ENCODE results near the gene CRHBP. TPM values are rescaled to one million over a fixed set of nuclear protein-coding genes. Genes with fewer than 3 reads are reported as not detected.

The CRHBP gene
- total RNA-seq, 2 experiments from 2014 or later = 0.20 TPM; not detected in 1

- Mint-ChIP-seq H3K27ac (no peak overlapping the region), H3K4me3 (no peak overlapping the region), H3K36me3 (peaks cover 3% of the 10 kb centered on the region), H3K4me1 (peaks cover 15% of the 10 kb centered on the region), H3K27me3 (peaks cover 22% of the 10 kb centered on the region), H3K9me3 (peaks cover 9% of the 10 kb centered on the region)
- no peak for DNase-seq
- POLR2A ChIA-PET = no interaction called here
- ATAC-seq (ENCODE audit: low read depth) = no peak
Observed at GRCh38 chr5:77011498-77011897, 58.7 kb downstream of the CRHBP start.

- Mint-ChIP-seq H3K27me3 (peaks cover 17% of the 10 kb centered on the region), H3K36me3 (peaks cover 3% of the 10 kb centered on the region), H3K27ac (peak overlapping the region; percentile 4), H3K9me3 (peaks cover 9% of the 10 kb centered on the region), H3K4me1 (peaks cover 15% of the 10 kb centered on the region), H3K4me3 (peak overlapping the region; percentile 17)
- ATAC-seq (ENCODE audit: low read depth) (peak; percentile 80), DNase-seq (no peak)
- POLR2A ChIA-PET = interaction anchor here (0.6 to 1.4 kb wide), 2 partner anchors 17 to 19 kb away, joined by 3 to 4 read pairs; partner anchors contain the start of gene AGGF1
Observed at GRCh38 chr5:77012601-77013000, 59.8 kb downstream of the CRHBP start.

DNA sequence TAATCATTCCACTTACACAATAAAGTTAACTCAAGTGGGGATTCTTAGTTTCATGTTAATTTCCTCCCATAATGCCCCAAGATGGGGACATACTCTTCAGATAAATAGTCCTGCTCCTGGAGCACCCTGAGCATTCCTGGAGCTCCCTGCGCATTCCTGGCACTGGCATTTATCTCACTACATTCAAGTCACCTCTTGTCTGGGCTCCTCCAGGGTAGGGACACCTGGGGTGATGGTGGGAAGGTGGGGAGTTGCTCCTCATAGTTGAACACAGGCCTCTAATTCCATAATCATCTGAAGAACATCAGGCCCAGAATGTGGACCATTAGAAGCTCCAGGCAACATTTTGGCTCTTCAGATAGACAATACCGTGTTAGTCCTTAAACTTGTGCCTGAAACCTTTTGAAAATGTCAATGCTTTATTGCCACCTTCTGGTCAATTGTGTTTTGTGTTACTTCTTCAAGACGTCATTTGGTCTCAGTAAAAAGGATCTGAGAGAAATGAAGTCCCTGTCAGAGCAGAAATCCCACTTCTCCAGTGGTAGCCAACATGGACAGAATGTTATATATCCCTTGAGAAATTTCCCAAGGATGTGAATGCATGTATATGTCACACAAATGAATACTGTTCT is 63.2 kb downstream of the CRHBP start:
- Mint-ChIP-seq H3K36me3 (no peaks in the 10 kb centered on the region), H3K4me1 (peaks cover 15% of the 10 kb centered on the region), H3K27ac (no peak overlapping the region), H3K27me3 (peaks cover 25% of the 10 kb centered on the region), H3K4me3 (no peak overlapping the region), H3K9me3 (no peaks in the 10 kb centered on the region)
- ATAC-seq (ENCODE audit: low read depth) = peak; percentile 26
- DNase-seq = no peak
- POLR2A ChIA-PET = interaction anchor here (0.8 kb wide), 1 partner anchor 14 kb away, joined by 3 read pairs; the partner anchor contains the start of gene AGGF1

- H3K36me3 Mint-ChIP-seq = no peaks in the 10 kb centered on the region
- no peaks in the 10 kb centered on the region for H3K9me3 Mint-ChIP-seq
- H3K27me3 Mint-ChIP-seq = peaks cover 25% of the 10 kb centered on the region
- no peak overlapping the region for H3K27ac Mint-ChIP-seq
- DNase-seq (no peak), ATAC-seq (ENCODE audit: low read depth) (no peak)
- POLR2A ChIA-PET = interaction anchor here (0.8 kb wide), 1 partner anchor 14 kb away, joined by 3 read pairs; the partner anchor contains the start of gene AGGF1
- H3K4me1 Mint-ChIP-seq = peaks cover 13% of the 10 kb centered on the region
- no peak overlapping the region for H3K4me3 Mint-ChIP-seq
Observed at GRCh38 chr5:77016962-77017361, 64.1 kb downstream of the CRHBP start.

GRCh38 chr5:77017668-77018067 is 64.8 kb downstream of the CRHBP start:
- ATAC-seq (ENCODE audit: low read depth) = no peak
- POLR2A ChIA-PET = no interaction called here

More at GRCh38 chr5:77017668-77018067, 64.8 kb downstream of the CRHBP start:
- peaks cover 11% of the 10 kb centered on the region for H3K4me1 Mint-ChIP-seq
- H3K36me3 Mint-ChIP-seq = no peaks in the 10 kb centered on the region
- H3K27me3 Mint-ChIP-seq = peaks cover 25% of the 10 kb centered on the region
- no peak for DNase-seq
- no peak overlapping the region for H3K27ac Mint-ChIP-seq
- H3K4me3 Mint-ChIP-seq = no peak overlapping the region
- peaks cover 2% of the 10 kb centered on the region for H3K9me3 Mint-ChIP-seq

Other genes with a start within 250 kb of the CRHBP start
- 10 to 100 TPM; 22.2 to 23.7 TPM for gene F2R, start 236.9 kb upstream of the CRHBP start, total RNA-seq
- 1 to 10 TPM; 2.7 to 3.4 TPM for gene F2RL1, start 134.0 kb upstream of the CRHBP start, total RNA-seq
- 1 to 10 TPM; 1.4 to 1.9 TPM for gene S100Z, start 103.0 kb upstream of the CRHBP start, total RNA-seq
- 10 to 100 TPM; 28.6 to 30.4 TPM for gene AGGF1, start 77.4 kb downstream of the CRHBP start, total RNA-seq
- 1 to 10 TPM; 3.6 to 3.8 TPM for gene ZBED3, start 134.2 kb downstream of the CRHBP start, total RNA-seq

All from activated naive CD8-positive, alpha-beta T cell treated with anti-CD3 and anti-CD28 coated beads, Interleukin-2, amount 10 ng/mL, durations not matched to agents 7 days and 5 days (primary cell).